ENCODE results near the gene RSPH6A.

GRCh38 chr19:45828945-45829344 is 13.8 kb upstream of the RSPH6A start:
- TF ChIP-seq POLR2A (IDR thresholded peaks at IDR 0.05) (no peak), CTCF (IDR thresholded peaks at IDR 0.05) (no peak)
